GM19455 (cell line): ENCODE measurements around the gene ANGEL1.

ENCODE experiments used
- ATAC-seq: cut with Tn5 transposase; IDR thresholded peaks from one replicate; pipeline ENCODE4 v1.9.1; 2021; ENCODE audit not compliant: unreplicated experiment

The ANGEL1 gene

GRCh38 chr14:76767681-76768656, 44.7 kb downstream of the ANGEL1 start:
- ATAC-seq, result peak; percentile 82

- ATAC-seq, result no peak
Measured at GRCh38 chr14:76765461-76765931, 47.2 kb downstream of the ANGEL1 start.

GRCh38 chr14:76763096-76764041, 49.3 kb downstream of the ANGEL1 start:
- ATAC-seq, result no peak

- no peak for ATAC-seq
Measured at GRCh38 chr14:76762411-76763095, 50.1 kb downstream of the ANGEL1 start.

GRCh38 chr14:76761960-76762410, 50.7 kb downstream of the ANGEL1 start:
- no peak for ATAC-seq

- peak; percentile 89 for ATAC-seq
Measured at GRCh38 chr14:76761136-76761959, 51.3 kb downstream of the ANGEL1 start, which contains the start of gene VASH1. Gene VASH1 (plus strand): TSS chr14:76761468. CDS start chr14:76762822, 1,354 bp downstream.

GRCh38 chr14:76760331-76761135, 52.1 kb downstream of the ANGEL1 start:
- ATAC-seq, result no peak

- ATAC-seq, result no peak
Measured at GRCh38 chr14:76759589-76759988, 53.1 kb downstream of the ANGEL1 start.

GRCh38 chr14:76756371-76756750, 56.3 kb downstream of the ANGEL1 start:
- ATAC-seq, result no peak

GRCh38 chr14:76755610-76756370, 56.9 kb downstream of the ANGEL1 start:
- ATAC-seq, result no peak

GRCh38 chr14:76754586-76754985, 58.1 kb downstream of the ANGEL1 start:
- ATAC-seq, result no peak

GRCh38 chr14:76753541-76754198, 59.0 kb downstream of the ANGEL1 start:
- ATAC-seq, result no peak

- ATAC-seq, result no peak
Measured at GRCh38 chr14:76752744-76753143, 59.9 kb downstream of the ANGEL1 start.

GRCh38 chr14:76742966-76743365, 69.7 kb downstream of the ANGEL1 start:
- no peak for ATAC-seq

GRCh38 chr14:76742185-76742584, 70.5 kb downstream of the ANGEL1 start:
- ATAC-seq, result no peak

- no peak for ATAC-seq
Measured at GRCh38 chr14:76741074-76741473, 71.6 kb downstream of the ANGEL1 start.
